Measurements from ENCODE around the gene WNT2B. TPM values are rescaled to one million over a fixed set of nuclear protein-coding genes. Genes with fewer than 3 reads are reported as not detected.

WNT2B gene
- total and polyA plus RNA-seq, 11 donors: 0.71 to 16.2 (median 2.0) TPM

GRCh38 chr1:112524251-112524650 lies 15.5 kb downstream of the WNT2B start:
- intact Hi-C loops (cut with DNase I): no loop called here
- no peaks in the 10 kb centered on the region for H3K9me3 ChIP-seq
- peaks cover 0 to 37% (median 26%) of the 10 kb centered on the region in 9 donors for H3K36me3 ChIP-seq
- peak overlapping the region in 5 of 12 donors; percentile 44 to 81 (median 66) for H3K27ac ChIP-seq
- H3K4me1 ChIP-seq: peaks cover 0 to 26% (median 6%) of the 10 kb centered on the region in 12 donors
- 34 to 51% (median 39%) methylated on average over 5 to 8 of the region's 8 CpGs for WGBS, 4 donors
- no peak overlapping the region for H3K4me3 ChIP-seq
- peak in 3 of 5 donors; percentile 41 to 62 (median 53) for DNase-seq
- TF ChIP-seq POLR2A (IDR thresholded peaks at IDR 0.05): no peak
- TF ChIP-seq, protein P1, sequence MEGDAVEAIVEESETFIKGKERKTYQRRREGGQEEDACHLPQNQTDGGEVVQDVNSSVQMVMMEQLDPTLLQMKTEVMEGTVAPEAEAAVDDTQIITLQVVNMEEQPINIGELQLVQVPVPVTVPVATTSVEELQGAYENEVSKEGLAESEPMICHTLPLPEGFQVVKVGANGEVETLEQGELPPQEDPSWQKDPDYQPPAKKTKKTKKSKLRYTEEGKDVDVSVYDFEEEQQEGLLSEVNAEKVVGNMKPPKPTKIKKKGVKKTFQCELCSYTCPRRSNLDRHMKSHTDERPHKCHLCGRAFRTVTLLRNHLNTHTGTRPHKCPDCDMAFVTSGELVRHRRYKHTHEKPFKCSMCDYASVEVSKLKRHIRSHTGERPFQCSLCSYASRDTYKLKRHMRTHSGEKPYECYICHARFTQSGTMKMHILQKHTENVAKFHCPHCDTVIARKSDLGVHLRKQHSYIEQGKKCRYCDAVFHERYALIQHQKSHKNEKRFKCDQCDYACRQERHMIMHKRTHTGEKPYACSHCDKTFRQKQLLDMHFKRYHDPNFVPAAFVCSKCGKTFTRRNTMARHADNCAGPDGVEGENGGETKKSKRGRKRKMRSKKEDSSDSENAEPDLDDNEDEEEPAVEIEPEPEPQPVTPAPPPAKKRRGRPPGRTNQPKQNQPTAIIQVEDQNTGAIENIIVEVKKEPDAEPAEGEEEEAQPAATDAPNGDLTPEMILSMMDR (IDR thresholded peaks at IDR 0.05): peak in 2 of 12 donors; percentile 26 to 32
- H3K27me3 ChIP-seq: no peaks in the 10 kb centered on the region
- ATAC-seq: peak; percentile 65 to 94 (median 81)

- DNase-seq (no peak), ATAC-seq (no peak)
- intact Hi-C loops (cut with DNase I): no loop called here
- H3K36me3 ChIP-seq: peaks cover 0 to 44% (median 26%) of the 10 kb centered on the region in 9 donors
- 64 to 93% (median 76%) methylated on average over 1 of the region's 1 CpG for WGBS, 4 donors
- H3K27ac ChIP-seq: peak overlapping the region in 4 of 12 donors; percentile 44 to 81 (median 70)
- H3K4me1 ChIP-seq: peaks cover 0 to 24% (median 6%) of the 10 kb centered on the region in 12 donors
- no peaks in the 10 kb centered on the region for H3K27me3 ChIP-seq
- no peaks in the 10 kb centered on the region for H3K9me3 ChIP-seq
- no peak for TF ChIP-seq POLR2A (IDR thresholded peaks at IDR 0.05)
- TF ChIP-seq, protein P1 (IDR thresholded peaks at IDR 0.05): no peak
- no peak overlapping the region for H3K4me3 ChIP-seq
Observed at GRCh38 chr1:112524986-112525385, 16.2 kb downstream of the WNT2B start.

GRCh38 chr1:112527266-112528010 lies 18.7 kb downstream of the WNT2B start:
- Histone ChIP-seq H3K4me1 (peaks cover 0 to 45% (median 6%) of the 10 kb centered on the region in 12 donors), H3K9me3 (no peaks in the 10 kb centered on the region), H3K27me3 (no peaks in the 10 kb centered on the region), H3K27ac (no peak overlapping the region), H3K4me3 (no peak overlapping the region), H3K36me3 (peaks cover 0 to 44% (median 26%) of the 10 kb centered on the region in 9 donors)
- ATAC-seq: no peak
- intact Hi-C loops (cut with DNase I): no loop called here
- TF ChIP-seq, protein P1 (IDR thresholded peaks at IDR 0.05): no peak
- no peak for TF ChIP-seq POLR2A (IDR thresholded peaks at IDR 0.05)
- DNase-seq: no peak
- WGBS, 4 donors: 61 to 71% (median 66%) methylated on average over 4 of the region's 4 CpGs

DNA sequence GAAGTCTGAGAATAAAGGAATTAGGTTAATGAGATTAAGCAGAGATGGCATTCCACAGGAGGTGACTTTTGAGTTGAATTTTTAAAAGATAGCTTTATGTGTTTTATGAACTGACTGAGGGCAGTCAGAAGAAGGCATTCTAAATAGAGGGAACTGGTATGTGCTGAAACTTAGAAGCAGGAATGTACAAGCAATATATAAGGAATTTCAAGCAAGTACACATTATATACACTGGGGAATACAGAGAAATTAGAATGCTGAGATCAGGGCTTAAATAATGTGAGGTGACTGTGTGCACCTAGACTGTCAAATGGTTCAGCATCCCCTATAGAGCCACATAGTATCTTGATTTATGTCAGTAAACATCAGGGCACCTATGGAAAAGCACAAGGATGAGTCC lies 19.3 kb downstream of the WNT2B start:
- ATAC-seq: no peak
- Histone ChIP-seq H3K9me3 (no peaks in the 10 kb centered on the region), H3K4me3 (no peak overlapping the region), H3K27ac (no peak overlapping the region), H3K36me3 (peaks cover 0 to 44% (median 26%) of the 10 kb centered on the region in 9 donors), H3K27me3 (no peaks in the 10 kb centered on the region), H3K4me1 (peaks cover 0 to 50% (median 6%) of the 10 kb centered on the region in 12 donors)
- intact Hi-C loops (cut with DNase I): no loop called here
- no peak for DNase-seq
- TF ChIP-seq, protein P1 (IDR thresholded peaks at IDR 0.05): no peak
- no peak for TF ChIP-seq POLR2A (IDR thresholded peaks at IDR 0.05)

All from heart left ventricle (tissue), 16 donors.